G401 (cell line): ENCODE results near the gene MTMR8. TPM values are rescaled to one million over a fixed set of nuclear protein-coding genes. Genes with fewer than 3 reads are reported as not detected.
"Not testable (repeated sequence)": the region's sequence is repeated elsewhere in the genome, so short reads cannot be mapped to it uniquely, and the experiment has no call there.

Source experiments
- DNase-seq: peaks from one replicate; pipeline ENCODE4 v3.0.0-alpha.2; 2015; ENCODE audit warnings: low spot score
- in situ Hi-C: cut with HindIII; loops from 2 replicates; pipeline ENCODE4 v1.10.0; 2016; ENCODE audit warnings: low sequenced_read_pairs, mixed read lengths
- total RNA-seq: library from RNA; depleted of rRNA; stranded (reverse); fragments of >200 nt; shearing (Covaris generic); gene quantifications from 2 replicates; pipeline ENCODE4 v1.2.3, GENCODE V29; 2014; rRNA removed

MTMR8 gene
- 2.1 TPM in 1 of 2 replicates, not detected in the other for total RNA-seq

DNA sequence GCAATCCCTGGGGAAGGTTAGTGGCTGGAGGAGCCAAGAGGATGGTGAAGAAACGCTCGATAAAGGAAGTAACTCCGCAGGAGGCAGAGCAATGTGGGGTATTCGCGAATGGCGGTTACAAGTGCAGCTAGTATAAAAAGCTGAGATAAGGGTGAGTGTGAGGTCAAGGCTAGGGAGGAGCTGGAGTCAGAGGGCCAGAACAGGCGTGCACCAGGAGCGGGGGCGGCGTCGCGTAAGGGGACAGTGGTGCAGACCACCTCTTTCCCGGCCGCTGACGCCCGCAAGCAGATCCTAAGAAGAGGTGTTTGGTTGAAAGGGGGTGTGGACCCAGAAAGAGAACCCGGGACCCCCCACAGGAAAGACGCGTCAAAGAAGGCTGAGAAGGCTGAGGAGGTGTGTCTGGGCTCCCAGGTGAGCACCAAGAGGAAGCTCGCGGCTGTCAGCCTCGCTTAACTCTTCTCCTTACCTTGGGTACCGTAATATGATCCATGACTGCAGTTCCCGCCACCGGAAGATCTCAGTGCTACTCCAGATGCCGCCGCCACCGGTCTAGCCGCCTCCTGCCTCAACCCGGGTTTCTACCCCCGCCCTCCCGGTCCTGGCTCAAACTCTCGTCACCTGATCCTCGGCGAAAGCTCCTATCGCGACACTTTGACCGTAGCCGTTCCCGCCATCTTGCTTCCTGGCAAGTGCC, at the start of gene MTMR8:
Gene MTMR8, minus strand, starts transcription at position 579 of the 694 bp plus-strand sequence. Its CDS starts 89 bp downstream, at position 490.
- peak; percentile 74 for DNase-seq
- in situ Hi-C loops, result no loop called here

DNA sequence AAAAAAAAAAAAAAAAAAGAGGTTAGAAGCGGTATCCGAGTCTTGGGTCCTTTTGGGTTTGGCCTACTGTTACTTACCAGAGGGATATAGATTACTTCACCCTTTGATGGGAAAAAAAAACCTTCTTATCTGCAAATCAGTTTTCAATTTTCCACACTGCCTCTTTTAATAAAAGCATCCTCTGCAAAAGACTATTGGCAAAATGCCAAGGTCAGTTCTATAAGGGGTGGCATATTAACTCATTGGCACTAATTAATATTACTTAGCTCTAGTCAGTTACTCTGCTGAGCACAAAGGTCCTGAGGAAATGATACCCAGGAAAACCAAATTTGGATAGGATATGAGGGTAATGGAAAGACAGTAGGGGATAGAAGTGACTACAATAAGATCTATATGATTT, 44.3 kb upstream of the MTMR8 start:
- no peak for DNase-seq
- in situ Hi-C loops, result no loop called here

DNA sequence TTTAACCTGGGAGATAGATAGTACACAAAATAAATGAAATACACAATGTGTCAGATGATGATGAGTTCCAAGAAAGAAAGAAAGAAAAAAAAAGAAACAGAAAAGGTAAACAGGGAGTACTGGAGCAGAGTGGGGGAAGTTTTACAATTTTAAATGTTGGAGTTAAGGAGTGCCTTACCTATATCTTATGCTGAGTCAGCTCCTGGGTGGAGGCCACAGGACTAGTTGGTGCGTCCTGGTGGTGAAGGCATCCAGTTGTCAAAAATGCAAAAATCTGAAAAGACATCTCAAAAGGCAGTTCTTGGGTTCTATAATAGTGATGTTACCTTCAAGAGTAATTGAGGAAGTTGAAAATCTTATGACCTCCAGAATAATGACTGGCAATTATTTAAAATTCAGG, 42.4 kb upstream of the MTMR8 start:
- no peak for DNase-seq
- in situ Hi-C loops, result no loop called here

DNA sequence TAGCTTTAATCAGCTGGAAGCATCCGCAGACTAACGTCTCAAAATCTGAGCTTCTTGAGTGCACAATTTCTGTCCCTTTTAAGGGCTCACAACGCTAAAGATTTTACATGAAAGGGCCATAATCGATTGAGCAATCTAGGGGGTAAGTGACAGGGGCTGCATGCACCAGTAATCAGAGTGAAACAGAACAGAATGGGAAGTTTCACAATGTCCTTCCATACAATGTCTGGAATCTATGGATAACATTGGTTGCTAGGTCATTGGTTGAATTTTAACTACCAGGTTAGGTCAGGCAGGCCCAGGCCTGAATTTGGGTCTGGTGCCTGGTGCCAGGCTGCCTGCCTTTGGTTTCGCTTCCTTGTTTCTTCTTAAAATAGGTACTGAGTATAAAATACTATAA, 42.0 kb upstream of the MTMR8 start:
- in situ Hi-C loops, result no loop called here
- DNase-seq, result no peak

DNA sequence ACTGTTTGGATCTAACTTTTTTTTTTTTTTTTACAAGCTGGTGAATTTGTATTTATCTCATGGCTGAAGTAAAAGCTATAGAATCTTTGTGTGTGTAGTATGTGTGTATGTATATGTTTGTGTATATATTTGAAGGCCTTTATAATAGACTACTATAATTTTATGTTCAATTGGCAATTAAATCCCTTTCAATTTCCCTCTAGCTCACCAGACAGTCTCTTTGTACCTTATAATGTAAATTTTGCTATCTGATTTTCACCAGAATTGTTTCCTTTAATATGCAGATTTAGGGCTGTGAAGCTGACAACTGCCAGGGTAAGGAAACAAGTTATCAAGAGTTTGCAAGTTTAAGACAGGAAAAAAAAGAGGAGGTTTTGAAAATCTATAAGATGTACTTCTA, 33.1 kb upstream of the MTMR8 start:
- DNase-seq, result no peak
- in situ Hi-C loops, result no loop called here

DNA sequence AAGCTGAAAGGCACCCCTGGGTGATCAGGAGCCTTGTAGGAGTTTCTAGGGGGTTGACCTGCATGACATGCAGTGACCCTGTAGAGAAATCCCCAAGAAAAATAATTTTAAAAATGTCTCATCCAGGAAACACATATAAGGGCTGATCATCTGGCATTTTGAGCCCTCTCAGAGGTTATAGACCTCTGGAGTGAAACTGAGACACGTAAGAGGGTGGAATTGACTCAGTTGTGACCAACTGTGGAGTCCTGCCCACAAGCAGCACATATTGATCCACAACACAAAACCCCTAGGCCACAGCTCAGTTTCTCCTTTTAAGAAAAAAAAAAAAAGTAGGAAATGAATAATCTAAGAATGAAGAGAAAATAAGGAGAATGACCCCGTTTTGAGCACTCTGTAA, 32.5 kb upstream of the MTMR8 start:
- in situ Hi-C loops, result no loop called here

DNA sequence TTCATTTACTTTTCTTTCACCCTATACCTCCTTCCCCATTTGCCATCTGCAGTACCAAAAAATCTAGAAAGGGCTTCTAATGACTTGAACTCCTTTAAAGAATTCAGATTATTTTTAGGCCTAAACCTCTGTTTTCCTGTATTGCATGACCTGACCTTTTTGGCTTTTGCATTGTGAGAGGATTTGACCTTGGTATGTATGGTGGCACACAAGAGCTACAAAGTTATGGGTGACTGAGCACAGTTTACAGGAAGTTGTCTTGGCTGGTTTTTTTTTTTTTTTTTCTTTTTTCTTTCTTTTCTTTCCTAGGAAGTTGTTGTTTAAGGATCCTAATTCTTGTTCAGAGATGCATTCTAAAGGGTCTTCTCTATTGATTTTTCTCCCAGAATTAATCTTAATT, 32.0 kb upstream of the MTMR8 start:
- no peak for DNase-seq
- in situ Hi-C loops, result no loop called here

More for the DNA sequence above, 32.5 kb upstream of the MTMR8 start:
- no peak for DNase-seq

DNA sequence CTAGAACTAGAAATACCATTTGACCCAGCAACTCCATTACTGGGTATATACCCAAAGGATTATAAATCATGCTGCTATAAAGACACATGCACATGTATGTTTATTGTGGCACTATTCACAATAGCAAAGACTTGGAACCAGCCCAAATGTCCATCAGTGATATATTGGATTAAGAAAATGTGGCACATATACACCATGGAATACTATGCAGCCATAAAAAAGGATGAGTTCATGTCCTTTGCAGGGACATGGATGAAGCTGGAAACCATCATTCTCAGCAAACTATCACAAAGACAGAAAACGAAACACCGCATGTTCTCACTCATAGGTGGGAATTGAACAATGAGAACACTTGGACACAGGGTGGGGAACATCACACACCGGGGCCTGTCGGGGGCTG, 14.5 kb upstream of the MTMR8 start:
- DNase-seq, in situ Hi-C loops: not testable (repeated sequence)

DNA sequence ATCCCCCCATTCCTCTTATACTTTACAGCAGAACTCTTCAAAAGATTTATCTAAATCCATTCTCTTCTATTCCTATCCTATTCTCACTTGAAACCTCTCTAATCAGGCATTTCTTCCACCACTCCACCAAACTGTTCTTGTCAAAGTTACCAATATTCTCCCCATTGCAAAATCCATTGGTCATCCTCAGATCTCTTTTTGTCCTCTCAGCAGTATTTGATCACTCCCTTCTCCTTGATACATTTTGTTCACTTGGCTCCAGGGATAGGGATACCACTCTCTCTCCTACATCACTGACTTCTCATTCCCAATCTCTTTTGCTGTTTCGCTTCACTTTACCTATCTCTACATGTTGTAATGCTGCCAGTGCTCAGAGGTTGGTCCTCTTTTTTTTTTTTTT, 2.8 kb upstream of the MTMR8 start:
- in situ Hi-C loops, result no loop called here
- no peak for DNase-seq

DNA sequence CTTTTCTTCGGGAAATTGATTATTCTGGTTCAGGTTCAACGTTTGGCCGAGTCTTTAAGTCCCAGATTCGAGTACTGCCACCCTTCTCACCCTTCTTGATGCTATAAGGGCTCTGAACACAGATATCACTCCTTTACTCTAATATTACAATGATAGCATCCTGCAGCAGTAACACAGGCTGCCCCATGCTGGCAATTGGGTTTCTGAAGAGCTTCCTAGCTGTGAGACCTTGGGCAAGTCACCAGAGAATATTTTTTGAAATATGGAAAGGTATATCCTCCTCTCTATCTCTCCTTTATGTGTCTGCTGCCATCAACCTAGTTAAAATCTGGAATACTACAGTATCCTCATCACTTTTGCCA, 297 bp upstream of the MTMR8 start:
- in situ Hi-C loops, result no loop called here

DNA sequence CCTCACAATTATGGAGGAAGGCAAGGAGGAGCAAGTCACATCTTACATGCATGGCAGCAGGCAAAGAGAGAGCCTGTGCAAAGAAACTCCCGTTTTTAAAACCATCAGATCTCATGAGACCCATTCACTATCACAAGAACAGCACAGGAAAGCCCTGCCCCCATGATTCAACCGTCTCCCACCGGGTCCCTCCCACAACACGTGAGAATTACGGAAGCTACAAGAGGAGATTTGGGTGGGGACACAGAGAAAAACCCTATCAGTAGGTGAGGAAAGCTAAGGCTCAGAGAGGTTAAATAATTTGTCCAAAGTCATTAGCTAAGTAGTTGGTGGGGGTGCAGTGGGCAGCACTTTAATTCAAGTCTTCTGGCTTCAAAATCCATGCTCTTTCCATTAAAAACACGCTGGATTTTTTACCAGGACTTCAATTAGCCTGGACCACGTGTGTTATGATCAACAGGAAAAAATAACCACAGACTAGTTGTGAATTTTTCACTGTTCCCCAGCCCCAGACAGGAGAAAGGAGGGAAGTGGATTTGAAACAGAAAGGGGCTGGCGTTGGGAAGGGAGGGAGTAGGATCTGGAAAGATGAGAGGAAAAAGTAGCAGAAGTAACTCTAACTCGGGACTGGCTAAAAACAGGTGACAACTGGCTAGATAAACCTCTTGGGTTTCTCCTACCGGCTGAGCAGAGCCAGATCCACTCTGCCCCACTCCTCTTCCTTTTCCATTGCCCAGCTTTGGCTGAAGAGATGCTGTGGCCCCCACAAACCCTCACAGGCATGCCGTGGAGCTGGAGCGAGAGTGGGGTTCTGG, 986 bp downstream of the MTMR8 start:
- in situ Hi-C loops, result no loop called here
- peak; percentile 1 for DNase-seq

More for the DNA sequence above, 297 bp upstream of the MTMR8 start:
- no peak for DNase-seq

DNA sequence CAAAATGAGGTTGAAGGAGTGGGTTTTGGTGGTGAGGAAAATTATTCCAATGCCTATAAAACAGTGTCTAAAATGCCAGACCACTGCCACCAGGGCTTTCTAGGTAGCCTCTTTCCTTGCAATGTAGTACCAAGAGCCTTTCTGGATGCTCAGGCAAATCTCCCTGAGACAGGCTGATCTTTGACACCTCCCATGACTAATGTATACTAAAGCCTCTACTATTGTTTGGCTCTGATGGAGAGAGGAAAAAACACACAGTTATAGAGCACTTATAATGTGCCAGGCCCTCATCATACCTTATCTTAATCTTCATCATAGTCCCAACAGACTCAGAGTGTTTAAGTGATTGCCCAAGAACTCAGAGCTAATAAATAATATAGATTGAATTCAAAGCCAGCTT, 5.8 kb downstream of the MTMR8 start:
- DNase-seq, result no peak
- in situ Hi-C loops, result no loop called here

DNA sequence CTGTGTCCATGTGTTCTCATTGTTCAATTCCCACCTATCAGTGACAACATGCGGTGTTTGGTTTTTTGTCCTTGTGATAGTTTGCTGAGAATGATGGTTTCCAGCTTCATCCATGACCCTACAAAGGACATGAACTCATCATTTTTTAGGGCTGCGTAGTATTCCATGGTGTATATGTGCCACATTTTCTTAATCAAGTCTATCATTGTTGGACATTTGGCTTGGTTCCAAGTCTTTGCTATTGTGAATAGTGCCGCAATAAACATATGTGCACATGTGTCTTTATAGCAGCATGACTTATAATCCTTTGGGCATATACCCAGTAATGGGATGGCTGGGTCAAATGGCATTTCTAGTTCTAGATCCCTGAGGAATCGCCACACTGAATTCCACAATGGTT, 14.5 kb downstream of the MTMR8 start:
- in situ Hi-C loops, DNase-seq: not testable (repeated sequence)

DNA sequence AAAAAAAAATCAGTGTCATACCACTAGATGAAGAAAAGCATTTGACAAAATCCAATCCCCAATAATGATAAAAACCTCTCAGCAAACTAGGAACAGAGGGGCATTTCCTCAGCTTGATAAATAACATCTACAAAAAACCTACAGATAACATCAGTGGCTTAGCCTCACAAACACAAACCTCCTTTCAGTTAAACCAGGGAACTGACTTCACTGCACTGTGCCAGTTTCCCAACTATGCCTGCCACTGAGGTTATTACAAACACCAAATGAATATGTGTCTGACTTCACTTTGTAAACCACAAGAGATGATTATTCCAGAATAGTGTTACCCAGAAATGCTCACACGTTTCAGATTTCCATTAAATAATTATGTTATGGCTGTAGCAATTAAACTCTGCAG, 15.3 kb downstream of the MTMR8 start:
- in situ Hi-C loops, result no loop called here
- DNase-seq, result no peak

DNA sequence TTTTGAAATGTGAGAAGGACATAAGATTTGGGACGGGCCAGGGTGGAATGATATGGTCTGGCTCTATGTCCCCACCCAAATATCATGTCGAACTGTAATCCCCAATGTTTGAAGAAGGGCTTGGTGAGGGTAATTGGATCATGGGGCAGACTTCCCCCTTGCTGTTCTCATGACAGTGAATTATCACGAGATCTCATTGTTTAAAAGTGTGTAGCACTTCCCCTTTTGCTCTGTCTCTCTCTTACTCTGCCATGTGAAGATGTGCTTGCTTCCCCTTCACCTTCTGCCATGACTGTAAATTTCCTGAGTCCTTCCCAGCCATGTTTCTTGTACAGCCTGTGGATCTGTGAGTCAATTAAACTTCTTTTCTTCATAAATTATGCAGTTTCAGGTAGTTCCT, 17.5 kb downstream of the MTMR8 start:
- in situ Hi-C loops, result no loop called here
- DNase-seq, result no peak

DNA sequence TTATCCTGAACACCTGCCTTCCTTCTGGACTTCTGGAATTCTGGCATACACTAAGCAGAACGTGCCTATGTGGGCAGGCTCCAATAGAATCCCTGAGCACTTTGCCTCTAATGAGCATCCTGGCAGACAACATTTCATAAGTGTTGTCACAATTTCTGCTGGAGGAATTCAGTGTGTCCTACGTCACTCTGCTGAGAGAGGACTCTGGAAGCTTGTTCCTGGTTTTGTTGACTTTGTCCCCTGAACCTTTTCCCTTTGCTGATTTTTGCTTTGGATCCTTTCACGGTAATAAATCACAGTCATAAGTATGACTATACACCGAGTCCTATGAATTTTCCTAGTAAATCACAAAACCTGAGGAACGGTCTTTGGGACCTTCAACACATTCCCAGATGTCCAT, 43.2 kb downstream of the MTMR8 start:
- in situ Hi-C loops, result no loop called here

DNA sequence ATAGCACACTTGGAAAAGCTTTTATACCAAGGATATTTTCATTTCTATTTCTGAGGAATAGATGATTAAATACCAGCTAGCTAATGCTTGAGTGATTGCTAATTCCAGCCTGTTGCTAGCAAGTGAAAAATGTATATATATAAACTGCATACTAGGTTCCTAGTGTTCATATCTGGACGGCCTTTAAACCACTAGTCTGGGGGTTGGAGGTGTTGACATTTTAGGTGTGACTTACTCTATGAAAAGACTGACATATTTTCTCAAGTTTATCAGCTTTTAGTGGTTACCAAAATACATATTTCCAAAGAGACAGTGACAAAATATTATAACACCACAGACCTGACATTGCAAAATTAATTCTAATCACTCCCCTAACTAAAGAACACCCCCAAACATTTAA, 44.7 kb downstream of the MTMR8 start:
- no peak for DNase-seq
- in situ Hi-C loops, result no loop called here

More for the DNA sequence above, 43.2 kb downstream of the MTMR8 start:
- DNase-seq, result no peak

DNA sequence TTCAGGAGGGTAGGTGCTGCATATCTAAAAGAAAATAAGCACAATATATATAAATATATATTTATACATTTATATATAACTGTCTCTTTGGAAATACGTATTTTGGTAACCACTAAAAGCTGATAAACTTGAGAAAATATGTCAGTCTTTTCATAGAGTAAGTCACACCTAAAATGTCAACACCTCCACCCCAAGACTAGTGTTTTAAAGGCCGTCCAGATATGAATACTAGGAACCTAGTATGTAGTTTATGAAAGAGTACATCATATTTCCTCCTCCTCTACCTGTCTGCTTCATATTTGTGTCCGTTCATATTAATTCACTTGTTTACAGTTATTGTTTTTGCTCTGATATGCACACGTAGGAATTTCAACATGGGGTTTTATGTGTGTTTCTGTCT, 45.2 kb downstream of the MTMR8 start:
- in situ Hi-C loops, result no loop called here
- no peak for DNase-seq

DNA sequence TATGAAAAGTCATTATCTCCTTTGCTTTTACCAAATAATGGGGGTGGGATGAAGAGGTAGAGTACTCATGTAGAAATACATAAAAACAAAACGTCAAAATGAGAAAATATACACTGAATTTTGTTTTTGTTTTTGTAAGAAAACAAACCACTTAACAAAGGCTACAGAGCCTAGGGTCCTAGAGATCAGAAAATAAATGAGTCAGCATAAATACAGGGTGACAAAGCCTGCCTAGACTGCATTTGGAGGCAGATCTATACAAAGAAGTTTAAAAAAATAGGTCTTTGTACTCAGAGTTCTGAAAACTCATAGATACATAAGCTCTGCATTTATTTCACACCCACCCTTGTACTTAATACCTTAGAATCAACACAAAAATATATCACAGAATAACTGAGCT, 52.4 kb downstream of the MTMR8 start:
- in situ Hi-C loops, result no loop called here

DNA sequence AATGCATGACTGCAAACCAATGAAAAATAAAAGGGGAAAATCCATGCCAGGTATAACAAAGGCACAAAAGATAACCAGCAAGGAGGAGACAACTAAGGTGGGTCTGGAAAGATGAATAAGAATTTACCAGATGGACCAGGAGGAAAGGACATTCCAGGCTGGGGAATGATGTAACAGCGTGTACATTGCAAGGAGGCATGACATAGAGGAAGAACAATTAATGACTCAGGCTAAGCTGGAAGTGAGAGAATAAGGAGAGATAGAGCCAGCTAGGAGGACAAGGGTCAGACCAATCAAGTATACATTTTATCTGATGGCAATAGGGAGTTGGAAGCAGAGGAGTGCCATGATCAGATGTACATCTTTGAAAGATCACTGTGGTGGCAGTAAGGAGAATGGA, 57.0 kb downstream of the MTMR8 start:
- DNase-seq, result no peak
- in situ Hi-C loops, result no loop called here

More for the DNA sequence above, 52.4 kb downstream of the MTMR8 start:
- DNase-seq, result no peak

DNA sequence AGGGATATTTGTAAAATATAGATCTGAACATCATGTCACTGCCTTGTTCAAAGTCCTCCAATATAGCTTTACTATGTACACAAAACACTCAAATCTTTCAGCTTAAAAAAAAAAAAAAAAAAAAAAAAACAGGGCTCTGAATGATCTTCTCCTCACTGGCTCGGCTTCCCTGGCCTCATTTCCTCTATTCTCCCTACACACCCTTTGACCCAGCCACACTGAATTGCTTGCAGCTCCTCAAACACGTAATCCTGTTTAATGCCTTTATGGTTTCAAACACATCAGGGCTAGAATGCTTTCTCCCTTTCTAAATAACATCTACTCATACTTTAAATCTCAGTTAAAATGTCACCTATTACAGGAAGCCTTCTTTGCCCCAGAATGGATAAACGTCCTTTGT, 60.8 kb downstream of the MTMR8 start:
- in situ Hi-C loops, result no loop called here
- DNase-seq, result no peak
